Body of pancreas (tissue), 4 donors: ENCODE results near the gene PTPRN2.

Experiments
- POLR2A ChIP-seq, 3 donors: fragments of 450-650 bp; IDR thresholded peaks; one replicate each; pipeline ENCODE4 v1.6.1; 2016; ENCODE audit warnings: antibody characterized with exemption in 3 of 3, mild to moderate bottlenecking in 2 of 3
- TF ChIP-seq, protein P1 (sequence below), 7 experiments: fragments of 450-650 bp in 4 of 7; fragments of 200-600 bp in 3 of 7; sonication (generic) in 3 of 7; IDR thresholded peaks; one replicate each; pipeline ENCODE4 v1.5.1; 2016 to 2019; ENCODE audit warnings: antibody characterized with exemption in 7 of 7

DNA sequence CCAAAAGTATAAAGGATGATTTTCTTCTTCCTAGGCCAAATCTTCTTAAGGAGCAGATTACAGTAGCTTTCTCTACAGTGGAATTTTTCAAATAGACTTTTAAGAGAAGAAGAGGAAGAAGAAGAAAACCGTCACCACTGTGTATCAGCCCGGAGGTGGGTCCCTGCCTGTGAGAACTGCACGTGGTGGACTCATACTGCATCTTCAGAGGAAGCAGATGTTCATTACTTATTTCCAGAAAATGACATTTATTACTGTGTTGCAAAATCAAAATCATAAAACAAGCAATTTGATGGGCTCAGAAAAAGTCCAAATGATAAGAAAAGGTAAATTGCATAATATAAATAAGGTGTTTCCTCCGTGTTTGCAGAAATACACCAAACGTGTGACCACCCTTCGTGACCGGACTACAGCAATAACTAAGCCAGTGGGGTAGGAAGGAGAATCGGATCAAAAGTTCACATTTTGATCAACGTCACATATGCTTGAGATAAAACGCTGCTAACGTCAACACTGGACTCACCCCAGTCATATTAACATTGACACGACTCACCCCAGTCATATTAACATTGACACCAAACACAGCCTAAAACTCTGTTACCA is 179.2 kb downstream of the PTPRN2 start:
- TF ChIP-seq, protein P1, sequence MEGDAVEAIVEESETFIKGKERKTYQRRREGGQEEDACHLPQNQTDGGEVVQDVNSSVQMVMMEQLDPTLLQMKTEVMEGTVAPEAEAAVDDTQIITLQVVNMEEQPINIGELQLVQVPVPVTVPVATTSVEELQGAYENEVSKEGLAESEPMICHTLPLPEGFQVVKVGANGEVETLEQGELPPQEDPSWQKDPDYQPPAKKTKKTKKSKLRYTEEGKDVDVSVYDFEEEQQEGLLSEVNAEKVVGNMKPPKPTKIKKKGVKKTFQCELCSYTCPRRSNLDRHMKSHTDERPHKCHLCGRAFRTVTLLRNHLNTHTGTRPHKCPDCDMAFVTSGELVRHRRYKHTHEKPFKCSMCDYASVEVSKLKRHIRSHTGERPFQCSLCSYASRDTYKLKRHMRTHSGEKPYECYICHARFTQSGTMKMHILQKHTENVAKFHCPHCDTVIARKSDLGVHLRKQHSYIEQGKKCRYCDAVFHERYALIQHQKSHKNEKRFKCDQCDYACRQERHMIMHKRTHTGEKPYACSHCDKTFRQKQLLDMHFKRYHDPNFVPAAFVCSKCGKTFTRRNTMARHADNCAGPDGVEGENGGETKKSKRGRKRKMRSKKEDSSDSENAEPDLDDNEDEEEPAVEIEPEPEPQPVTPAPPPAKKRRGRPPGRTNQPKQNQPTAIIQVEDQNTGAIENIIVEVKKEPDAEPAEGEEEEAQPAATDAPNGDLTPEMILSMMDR (IDR thresholded peaks at IDR 0.05): no peak
- no peak for TF ChIP-seq POLR2A (IDR thresholded peaks at IDR 0.05)
